Mesendoderm (in vitro differentiated cells): ENCODE results near the gene ANHX.

Experiments
- DNase-seq: peaks from one replicate; pipeline ENCODE4 v3.0.0; 2013
- H2AK5ac ChIP-seq: 2 replicates; pipeline ENCODE4 v1.6.1; 2013; ENCODE audit warnings: low read length, inconsistent platforms
- H2BK120ac ChIP-seq: 2 replicates; pipeline ENCODE4 v1.6.1; 2013; ENCODE audit warnings: low read depth, mild to moderate bottlenecking, low read length, moderate library complexity, mixed read lengths
- H2BK15ac ChIP-seq: replicated peaks from 2 replicates; pipeline ENCODE4 v1.6.1; 2013; ENCODE audit warnings: low read depth, mild to moderate bottlenecking, moderate library complexity
- H2BK5ac ChIP-seq: 2 replicates; pipeline ENCODE4 v1.6.1; 2013; ENCODE audit warnings: low read length, inconsistent platforms
- H3K18ac ChIP-seq: 2 replicates; pipeline ENCODE4 v1.6.1; 2013; ENCODE audit warnings: mild to moderate bottlenecking, low read length, mixed read lengths
- H3K23ac ChIP-seq: one replicate; pipeline ENCODE4 v1.6.1; 2013; ENCODE audit warnings: low read length
- H3K27ac ChIP-seq: 2 replicates; pipeline ENCODE4 v1.5.1; 2013; ENCODE audit warnings: low read depth, mild to moderate bottlenecking, inconsistent platforms, low read length, moderate library complexity
- H3K27me3 ChIP-seq: 2 replicates; pipeline ENCODE4 v1.6.1; 2013; ENCODE audit warnings: low read length, control low read depth, mild to moderate bottlenecking, inconsistent platforms; ENCODE audit not compliant: insufficient read depth, poor library complexity
- H3K36me3 ChIP-seq: 2 replicates; pipeline ENCODE4 v1.6.1; 2013; ENCODE audit warnings: low read length, inconsistent platforms; ENCODE audit not compliant: control insufficient read depth, insufficient read depth
- H3K4ac ChIP-seq: one replicate; pipeline ENCODE4 v1.6.1; 2013; ENCODE audit warnings: low read depth, mild to moderate bottlenecking, low read length, moderate library complexity
- H3K4me1 ChIP-seq: 2 replicates; pipeline ENCODE4 v1.6.1; 2013; ENCODE audit warnings: low read depth, low read length, inconsistent platforms; ENCODE audit not compliant: control insufficient read depth
- H3K4me2 ChIP-seq: 2 replicates; pipeline ENCODE4 v1.6.1; 2013; ENCODE audit warnings: low read length
- H3K4me3 ChIP-seq: 2 replicates; pipeline ENCODE4 v1.5.1; 2013; ENCODE audit warnings: mild to moderate bottlenecking, low read length
- H3K56ac ChIP-seq: one replicate; pipeline ENCODE4 v1.6.1; 2013; ENCODE audit warnings: low read length
- H3K79me1 ChIP-seq: 2 replicates; pipeline ENCODE4 v1.6.1; 2013; ENCODE audit warnings: low read length, inconsistent platforms
- H3K79me2 ChIP-seq: 2 replicates; pipeline ENCODE4 v1.6.1; 2013; ENCODE audit warnings: mild to moderate bottlenecking, low read length; ENCODE audit not compliant: control insufficient read depth, insufficient read depth
- H3K9ac ChIP-seq: 2 replicates; pipeline ENCODE4 v1.6.1; 2013; ENCODE audit warnings: low read length, inconsistent platforms
- H4K5ac ChIP-seq: one replicate; pipeline ENCODE4 v1.6.1; 2013; ENCODE audit warnings: low read length
- H4K8ac ChIP-seq: one replicate; pipeline ENCODE4 v1.6.1; 2013; ENCODE audit warnings: low read depth, mild to moderate bottlenecking, control low read depth, low read length, moderate library complexity
- WGBS: extraction: QIAGEN DNeasy Blood & Tissue Kit; methylation state at CpG from one replicate; pipeline ENCODE4 v1.1.7; 2013; ENCODE audit warnings: low lambda C conversion rate, missing lambda C conversion rate; ENCODE audit not compliant: insufficient coverage; ENCODE audit errors: extremely low coverage; 5-methylcytosine and 5-hydroxymethylcytosine counted together

ANHX gene

DNA sequence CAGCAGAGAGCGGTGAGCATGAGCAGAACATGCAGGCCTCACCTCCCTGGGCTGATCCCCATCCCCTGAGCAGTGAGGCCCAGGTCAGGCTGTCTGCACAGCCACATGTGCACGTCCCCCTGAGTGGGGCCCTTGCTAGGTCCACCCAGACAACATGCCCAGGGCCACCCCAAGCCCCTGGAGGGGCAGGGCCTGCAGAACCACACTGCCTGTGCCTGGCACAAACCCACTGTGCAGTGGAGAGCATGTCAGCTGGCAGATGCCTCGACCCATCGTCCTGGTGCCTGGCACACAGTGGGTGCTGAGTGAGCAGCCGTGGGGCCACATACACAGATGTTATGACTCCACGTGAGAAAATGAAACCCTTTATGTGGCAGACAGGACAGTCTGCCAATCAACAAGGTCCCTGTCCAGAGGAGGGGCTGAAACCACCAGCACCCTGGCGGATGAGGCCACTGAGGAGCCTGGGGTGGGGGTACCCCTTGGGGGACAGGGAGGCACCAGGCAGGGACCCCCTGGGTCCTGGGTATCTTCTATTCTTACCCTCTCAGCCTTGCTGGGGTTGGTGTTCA lies 8.3 kb downstream of the ANHX start:
- Histone ChIP-seq H2BK5ac (no peak overlapping the region), H3K9ac (no peak overlapping the region), H3K56ac (no peak overlapping the region), H2BK15ac (no peak overlapping the region), H3K79me2 (no peaks in the 10 kb centered on the region), H3K4me1 (no peaks in the 10 kb centered on the region), H3K4me2 (no peak overlapping the region), H4K8ac (no peak overlapping the region), H3K23ac (no peak overlapping the region), H3K27ac (no peak overlapping the region), H3K36me3 (no peaks in the 10 kb centered on the region), H3K27me3 (no peaks in the 10 kb centered on the region), H3K79me1 (no peaks in the 10 kb centered on the region), H3K4ac (no peak overlapping the region), H4K5ac (no peak overlapping the region), H3K4me3 (no peak overlapping the region), H3K18ac (no peak overlapping the region), H2AK5ac (no peak overlapping the region), H2BK120ac (no peak overlapping the region)
- WGBS: no CpG with 5 or more reads among the region's 7 CpGs
- DNase-seq: no peak

DNA sequence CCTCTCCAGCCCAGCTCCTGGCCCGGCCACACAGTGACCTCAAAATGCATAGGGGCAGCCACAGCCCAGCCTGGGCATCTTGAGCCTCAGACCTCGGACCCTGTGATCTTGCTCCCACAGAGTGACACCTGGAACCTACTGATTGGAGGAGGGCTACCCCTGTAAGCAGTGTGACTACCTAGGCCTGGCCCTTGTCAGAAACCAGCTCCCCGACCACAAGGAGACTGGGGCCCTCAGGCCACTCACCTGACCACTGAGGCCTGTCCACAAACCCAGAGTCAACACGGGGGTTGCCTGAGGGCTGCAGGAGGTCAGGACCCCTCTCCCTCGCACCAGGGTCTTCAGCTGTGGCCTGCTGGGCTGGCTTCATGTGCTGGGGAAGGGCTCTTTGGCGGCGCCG lies 9.0 kb downstream of the ANHX start:
- no peak overlapping the region for H3K4me3 ChIP-seq
- no peak overlapping the region for H3K4ac ChIP-seq
- no peak overlapping the region for H3K23ac ChIP-seq
- H3K79me2 ChIP-seq: no peaks in the 10 kb centered on the region
- no peaks in the 10 kb centered on the region for H3K79me1 ChIP-seq
- no peak overlapping the region for H3K9ac ChIP-seq
- no peak overlapping the region for H2BK120ac ChIP-seq
- no peaks in the 10 kb centered on the region for H3K36me3 ChIP-seq
- no peaks in the 10 kb centered on the region for H3K27me3 ChIP-seq
- H2BK5ac ChIP-seq: no peak overlapping the region
- no peak overlapping the region for H2AK5ac ChIP-seq
- H4K8ac ChIP-seq: no peak overlapping the region
- no peak overlapping the region for H3K4me2 ChIP-seq
- no peak overlapping the region for H3K27ac ChIP-seq
- DNase-seq: no peak
- H3K56ac ChIP-seq: no peak overlapping the region
- WGBS: no CpG with 5 or more reads among the region's 8 CpGs
- H2BK15ac ChIP-seq: no peak overlapping the region
- no peaks in the 10 kb centered on the region for H3K4me1 ChIP-seq
- H4K5ac ChIP-seq: no peak overlapping the region
- no peak overlapping the region for H3K18ac ChIP-seq

DNA sequence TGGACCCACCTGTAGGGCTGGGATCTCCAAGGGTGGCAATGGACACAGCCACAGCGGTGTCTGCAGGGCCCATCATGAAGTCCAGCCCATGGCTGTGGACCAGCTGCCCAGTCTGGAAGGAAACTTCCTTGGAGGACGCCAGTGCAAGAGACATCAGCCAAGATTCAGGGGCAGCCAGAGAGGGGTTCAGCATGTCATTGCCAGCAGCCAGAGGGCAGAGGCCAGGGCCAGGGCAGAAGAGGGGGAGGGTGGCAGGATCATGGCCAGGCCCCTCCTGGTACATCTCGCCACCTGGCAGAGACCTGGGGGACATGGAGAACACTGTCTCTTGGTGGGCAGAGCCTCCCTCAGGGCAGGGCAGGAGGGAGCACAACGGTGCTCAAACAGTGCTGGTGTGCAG lies 10.2 kb downstream of the ANHX start:
- Histone ChIP-seq H3K18ac (no peak overlapping the region), H3K4ac (no peak overlapping the region), H3K4me2 (no peak overlapping the region), H3K79me1 (no peaks in the 10 kb centered on the region), H3K27ac (no peak overlapping the region), H4K5ac (no peak overlapping the region), H3K79me2 (no peaks in the 10 kb centered on the region), H2AK5ac (no peak overlapping the region), H3K23ac (no peak overlapping the region), H3K4me3 (no peak overlapping the region), H4K8ac (no peak overlapping the region), H2BK5ac (no peak overlapping the region), H2BK15ac (no peak overlapping the region), H3K36me3 (no peaks in the 10 kb centered on the region), H3K9ac (no peak overlapping the region), H2BK120ac (no peak overlapping the region), H3K56ac (no peak overlapping the region), H3K4me1 (no peaks in the 10 kb centered on the region), H3K27me3 (no peaks in the 10 kb centered on the region)
- no peak for DNase-seq
- no CpG with 5 or more reads among the region's 4 CpGs for WGBS

DNA sequence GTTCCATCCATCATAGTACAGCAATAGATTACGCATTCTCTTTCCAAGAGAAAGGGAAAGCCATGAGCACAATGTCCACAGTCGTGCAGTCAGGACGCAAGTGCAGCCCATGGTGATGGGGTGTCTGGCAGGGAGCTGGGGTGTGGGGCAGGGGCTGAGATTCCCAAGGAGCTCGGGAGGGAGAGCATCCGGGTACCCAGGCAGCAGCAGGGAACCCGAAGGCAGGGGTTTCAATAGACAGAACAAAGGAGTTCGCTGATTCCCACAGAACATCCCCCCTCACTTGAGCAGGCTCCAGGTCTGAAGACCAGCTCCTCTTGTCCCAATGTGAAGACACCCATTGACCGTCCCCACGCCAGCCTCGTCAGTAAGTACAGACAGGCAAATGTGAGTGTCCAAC lies 13.5 kb downstream of the ANHX start:
- Histone ChIP-seq H3K27me3 (no peaks in the 10 kb centered on the region), H3K4ac (no peak overlapping the region), H2BK5ac (no peak overlapping the region), H2AK5ac (no peak overlapping the region), H3K18ac (no peak overlapping the region), H3K27ac (no peak overlapping the region), H3K4me3 (no peak overlapping the region), H4K5ac (no peak overlapping the region), H4K8ac (no peak overlapping the region), H3K9ac (no peak overlapping the region), H2BK15ac (no peak overlapping the region), H3K4me1 (no peaks in the 10 kb centered on the region), H3K56ac (no peak overlapping the region), H3K79me1 (no peaks in the 10 kb centered on the region), H3K79me2 (no peaks in the 10 kb centered on the region), H3K36me3 (no peaks in the 10 kb centered on the region), H3K4me2 (no peak overlapping the region), H2BK120ac (no peak overlapping the region), H3K23ac (no peak overlapping the region)
- WGBS: no CpG with 5 or more reads among the region's 10 CpGs
- DNase-seq: no peak

DNA sequence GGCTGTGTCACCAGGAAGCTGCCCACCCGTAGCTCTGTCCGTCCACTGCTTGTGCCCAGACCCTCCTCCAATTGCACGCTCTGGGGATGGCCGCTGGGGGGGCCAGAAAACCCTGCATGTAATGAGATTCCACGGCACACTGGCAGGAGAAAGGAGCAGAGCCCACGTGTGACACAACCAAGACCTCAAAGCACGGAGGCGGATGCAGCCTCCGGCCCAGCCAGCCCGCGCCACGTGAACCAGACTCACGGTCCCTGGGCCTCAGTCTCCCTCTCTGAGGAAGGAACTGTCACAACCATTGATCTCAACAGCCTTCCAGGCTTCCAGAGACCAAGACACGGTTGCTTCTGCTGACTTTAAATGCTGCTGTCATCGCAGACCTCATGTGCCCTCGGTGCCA lies 14.4 kb downstream of the ANHX start:
- no peak overlapping the region for H3K27ac ChIP-seq
- no peaks in the 10 kb centered on the region for H3K79me1 ChIP-seq
- no CpG with 5 or more reads among the region's 16 CpGs for WGBS
- no peak overlapping the region for H2BK15ac ChIP-seq
- H3K18ac ChIP-seq: no peak overlapping the region
- no peaks in the 10 kb centered on the region for H3K27me3 ChIP-seq
- H2BK120ac ChIP-seq: no peak overlapping the region
- H3K4me1 ChIP-seq: no peaks in the 10 kb centered on the region
- H3K23ac ChIP-seq: no peak overlapping the region
- no peak overlapping the region for H2AK5ac ChIP-seq
- no peak overlapping the region for H2BK5ac ChIP-seq
- no peak overlapping the region for H4K8ac ChIP-seq
- H3K79me2 ChIP-seq: no peaks in the 10 kb centered on the region
- no peak overlapping the region for H3K4ac ChIP-seq
- H3K4me3 ChIP-seq: no peak overlapping the region
- H3K56ac ChIP-seq: no peak overlapping the region
- H3K36me3 ChIP-seq: no peaks in the 10 kb centered on the region
- H3K9ac ChIP-seq: no peak overlapping the region
- no peak overlapping the region for H4K5ac ChIP-seq
- no peak for DNase-seq
- no peak overlapping the region for H3K4me2 ChIP-seq

DNA sequence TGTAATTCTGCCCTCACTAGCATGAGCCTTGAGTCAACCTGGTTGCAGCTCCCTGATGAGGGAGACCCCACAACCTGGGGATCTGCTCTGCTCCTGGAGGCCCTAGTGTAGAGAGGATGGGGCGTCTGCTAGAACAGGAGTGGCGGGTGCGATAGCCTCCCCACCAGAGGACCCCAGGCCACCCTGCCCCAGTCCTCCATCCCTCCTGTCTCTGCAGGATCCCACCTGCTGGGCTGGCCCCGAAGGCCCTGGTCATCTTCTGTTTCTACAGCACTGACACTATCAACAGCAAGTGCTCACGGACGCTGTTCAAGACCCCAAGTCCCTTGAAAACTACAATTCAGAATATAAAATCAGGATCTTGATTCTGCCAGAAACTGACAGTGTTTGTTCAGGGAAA lies 15.2 kb downstream of the ANHX start:
- H2BK120ac ChIP-seq: no peak overlapping the region
- no peak overlapping the region for H2BK5ac ChIP-seq
- no peak overlapping the region for H3K18ac ChIP-seq
- H3K4me2 ChIP-seq: no peak overlapping the region
- H4K5ac ChIP-seq: no peak overlapping the region
- no peak overlapping the region for H3K9ac ChIP-seq
- no peaks in the 10 kb centered on the region for H3K4me1 ChIP-seq
- no peaks in the 10 kb centered on the region for H3K27me3 ChIP-seq
- no peak overlapping the region for H3K23ac ChIP-seq
- no peak overlapping the region for H3K27ac ChIP-seq
- no peak overlapping the region for H3K4ac ChIP-seq
- H2AK5ac ChIP-seq: no peak overlapping the region
- no peak overlapping the region for H2BK15ac ChIP-seq
- H3K56ac ChIP-seq: no peak overlapping the region
- H3K79me2 ChIP-seq: no peaks in the 10 kb centered on the region
- no peak overlapping the region for H3K4me3 ChIP-seq
- H4K8ac ChIP-seq: no peak overlapping the region
- no CpG with 5 or more reads among the region's 6 CpGs for WGBS
- no peaks in the 10 kb centered on the region for H3K36me3 ChIP-seq
- DNase-seq: no peak
- no peaks in the 10 kb centered on the region for H3K79me1 ChIP-seq
